K562 (cell line): Measurements from ENCODE around the gene CNFN.

Experiments used
- CHD4 ChIP-seq: fragments of 200-600 bp; sonication (generic); IDR thresholded peaks from 3 replicates; pipeline ENCODE4 v1.6.1; 2012; ENCODE audit warnings: low read depth, mild to moderate bottlenecking, mixed read lengths, low read length, inconsistent platforms; ENCODE audit not compliant: insufficient read depth, insufficient replicate concordance, poor library complexity, severe bottlenecking
- DIDO1 ChIP-seq: fragments of 450-650 bp; IDR thresholded peaks from 2 replicates; pipeline ENCODE4 v1.6.1; 2016; ENCODE audit warnings: low read depth, missing biosample characterization, missing genetic modification characterization
- MTA3 ChIP-seq: fragments of 450-650 bp; formaldehyde crosslinking; IDR thresholded peaks from 2 replicates; pipeline ENCODE4 v1.6.1; 2017; ENCODE audit warnings: mild to moderate bottlenecking, borderline replicate concordance
- PRDM10 ChIP-seq: fragments of 450-650 bp; IDR thresholded peaks from 2 replicates; pipeline ENCODE4 v1.6.1; 2018; ENCODE audit not compliant: partially characterized antibody
- SNRNP70 ChIP-seq: fragments of 200-400 bp; formaldehyde crosslinking; optimal IDR thresholded peaks from 2 replicates; pipeline ENCODE3; 2017; ENCODE audit warnings: low read depth, low read length
- ZBTB11 ChIP-seq, 3 experiments: fragments of 200-800 bp in 1 of 3; fragments of 250-450 bp in 1 of 3; fragments of 450-650 bp in 1 of 3; sonication (Bioruptor Pico) in 1 of 3; sonication (Bioruptor generic) in 1 of 3; formaldehyde crosslinking in 1 of 3; IDR thresholded peaks; 2 replicates each; pipeline versions ENCODE4 v1.6.1 to v1.8.0; 2016 to 2022; ENCODE audit warnings: mild to moderate bottlenecking in 2 of 3, missing genetic modification characterization in 2 of 3, missing compliant biosample characterization in 1 of 3, moderate library complexity in 1 of 3
- ZNF197 ChIP-seq: fragments of 200-800 bp; sonication (Bioruptor generic); IDR thresholded peaks from 2 replicates; pipeline ENCODE4 v1.6.1; 2016; ENCODE audit warnings: low read depth, missing genetic modification characterization, missing compliant biosample characterization
- TF ChIP-seq, protein P1 (sequence below), 3 experiments: IDR thresholded peaks in 2 of 3; conservative IDR thresholded peaks in 1 of 3; 2 replicates each; pipeline ENCODE4 v1.5.1; 2011 to 2012; ENCODE audit warnings: low read length in 3 of 3, mild to moderate bottlenecking in 3 of 3, control low read depth in 2 of 3, improper control_type of control experiment in 1 of 3, inconsistent platforms in 1 of 3, low read depth in 1 of 3, mixed read lengths in 1 of 3, moderate library complexity in 1 of 3; ENCODE audit not compliant: insufficient read depth in 2 of 3
- TF ChIP-seq, protein P2 (sequence below): sonication (generic); formaldehyde crosslinking; IDR thresholded peaks from 2 replicates; pipeline ENCODE4 v1.8.1; 2023; ENCODE audit warnings: mild to moderate bottlenecking, missing genetic modification reagents
- TF ChIP-seq, protein P3 (sequence below): fragments of 250-450 bp; sonication (Bioruptor Pico); IDR thresholded peaks from 2 replicates; pipeline ENCODE4 v1.5.0; 2020; ENCODE audit warnings: mild to moderate bottlenecking, borderline replicate concordance
- TF ChIP-seq, protein P4 (sequence below): sonication (generic); formaldehyde crosslinking; IDR thresholded peaks from 2 replicates; pipeline ENCODE4 v1.8.1; 2023; ENCODE audit warnings: mild to moderate bottlenecking, missing genetic modification reagents

DNA sequence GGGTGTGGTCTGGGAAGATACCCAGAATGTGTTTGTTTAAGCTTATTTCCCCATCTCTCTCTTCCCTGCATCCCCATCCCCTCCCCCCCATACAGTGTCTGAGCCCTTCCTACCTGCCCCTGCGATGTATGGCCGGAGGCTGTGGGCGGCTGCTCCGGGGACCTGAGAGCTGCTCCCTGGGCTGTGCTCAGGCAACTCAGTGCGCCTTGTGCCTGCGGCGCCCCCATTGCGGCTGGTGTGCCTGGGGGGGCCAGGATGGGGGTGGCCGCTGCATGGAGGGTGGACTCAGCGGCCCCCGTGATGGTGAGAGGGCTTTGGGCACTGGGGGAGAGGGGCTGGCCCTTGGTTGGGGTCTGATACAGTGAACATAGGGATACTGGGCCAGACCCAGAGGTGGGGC is 21.7 kb downstream of the CNFN start:
- no peak for TF ChIP-seq MTA3
- TF ChIP-seq, protein P1, sequence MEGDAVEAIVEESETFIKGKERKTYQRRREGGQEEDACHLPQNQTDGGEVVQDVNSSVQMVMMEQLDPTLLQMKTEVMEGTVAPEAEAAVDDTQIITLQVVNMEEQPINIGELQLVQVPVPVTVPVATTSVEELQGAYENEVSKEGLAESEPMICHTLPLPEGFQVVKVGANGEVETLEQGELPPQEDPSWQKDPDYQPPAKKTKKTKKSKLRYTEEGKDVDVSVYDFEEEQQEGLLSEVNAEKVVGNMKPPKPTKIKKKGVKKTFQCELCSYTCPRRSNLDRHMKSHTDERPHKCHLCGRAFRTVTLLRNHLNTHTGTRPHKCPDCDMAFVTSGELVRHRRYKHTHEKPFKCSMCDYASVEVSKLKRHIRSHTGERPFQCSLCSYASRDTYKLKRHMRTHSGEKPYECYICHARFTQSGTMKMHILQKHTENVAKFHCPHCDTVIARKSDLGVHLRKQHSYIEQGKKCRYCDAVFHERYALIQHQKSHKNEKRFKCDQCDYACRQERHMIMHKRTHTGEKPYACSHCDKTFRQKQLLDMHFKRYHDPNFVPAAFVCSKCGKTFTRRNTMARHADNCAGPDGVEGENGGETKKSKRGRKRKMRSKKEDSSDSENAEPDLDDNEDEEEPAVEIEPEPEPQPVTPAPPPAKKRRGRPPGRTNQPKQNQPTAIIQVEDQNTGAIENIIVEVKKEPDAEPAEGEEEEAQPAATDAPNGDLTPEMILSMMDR (IDR thresholded peaks at IDR 0.05 in 2 of 3, conservative IDR thresholded peaks at IDR 0.05 in 1 of 3; ENCODE audit: insufficient read depth in 2 of 3, low read depth in 1 of 3, low read length in 3 of 3), result no peak
- no peak for TF ChIP-seq ZNF197
- no peak for TF ChIP-seq ZBTB11 (CRISPR knock-in tag; IDR thresholded peaks at IDR 0.05)
- no peak for TF ChIP-seq DIDO1
- TF ChIP-seq SNRNP70, result no peak
- TF ChIP-seq, protein P2, sequence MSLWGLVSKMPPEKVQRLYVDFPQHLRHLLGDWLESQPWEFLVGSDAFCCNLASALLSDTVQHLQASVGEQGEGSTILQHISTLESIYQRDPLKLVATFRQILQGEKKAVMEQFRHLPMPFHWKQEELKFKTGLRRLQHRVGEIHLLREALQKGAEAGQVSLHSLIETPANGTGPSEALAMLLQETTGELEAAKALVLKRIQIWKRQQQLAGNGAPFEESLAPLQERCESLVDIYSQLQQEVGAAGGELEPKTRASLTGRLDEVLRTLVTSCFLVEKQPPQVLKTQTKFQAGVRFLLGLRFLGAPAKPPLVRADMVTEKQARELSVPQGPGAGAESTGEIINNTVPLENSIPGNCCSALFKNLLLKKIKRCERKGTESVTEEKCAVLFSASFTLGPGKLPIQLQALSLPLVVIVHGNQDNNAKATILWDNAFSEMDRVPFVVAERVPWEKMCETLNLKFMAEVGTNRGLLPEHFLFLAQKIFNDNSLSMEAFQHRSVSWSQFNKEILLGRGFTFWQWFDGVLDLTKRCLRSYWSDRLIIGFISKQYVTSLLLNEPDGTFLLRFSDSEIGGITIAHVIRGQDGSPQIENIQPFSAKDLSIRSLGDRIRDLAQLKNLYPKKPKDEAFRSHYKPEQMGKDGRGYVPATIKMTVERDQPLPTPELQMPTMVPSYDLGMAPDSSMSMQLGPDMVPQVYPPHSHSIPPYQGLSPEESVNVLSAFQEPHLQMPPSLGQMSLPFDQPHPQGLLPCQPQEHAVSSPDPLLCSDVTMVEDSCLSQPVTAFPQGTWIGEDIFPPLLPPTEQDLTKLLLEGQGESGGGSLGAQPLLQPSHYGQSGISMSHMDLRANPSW (CRISPR knock-in tag), result no peak
- TF ChIP-seq PRDM10, result no peak
- TF ChIP-seq, protein P3, sequence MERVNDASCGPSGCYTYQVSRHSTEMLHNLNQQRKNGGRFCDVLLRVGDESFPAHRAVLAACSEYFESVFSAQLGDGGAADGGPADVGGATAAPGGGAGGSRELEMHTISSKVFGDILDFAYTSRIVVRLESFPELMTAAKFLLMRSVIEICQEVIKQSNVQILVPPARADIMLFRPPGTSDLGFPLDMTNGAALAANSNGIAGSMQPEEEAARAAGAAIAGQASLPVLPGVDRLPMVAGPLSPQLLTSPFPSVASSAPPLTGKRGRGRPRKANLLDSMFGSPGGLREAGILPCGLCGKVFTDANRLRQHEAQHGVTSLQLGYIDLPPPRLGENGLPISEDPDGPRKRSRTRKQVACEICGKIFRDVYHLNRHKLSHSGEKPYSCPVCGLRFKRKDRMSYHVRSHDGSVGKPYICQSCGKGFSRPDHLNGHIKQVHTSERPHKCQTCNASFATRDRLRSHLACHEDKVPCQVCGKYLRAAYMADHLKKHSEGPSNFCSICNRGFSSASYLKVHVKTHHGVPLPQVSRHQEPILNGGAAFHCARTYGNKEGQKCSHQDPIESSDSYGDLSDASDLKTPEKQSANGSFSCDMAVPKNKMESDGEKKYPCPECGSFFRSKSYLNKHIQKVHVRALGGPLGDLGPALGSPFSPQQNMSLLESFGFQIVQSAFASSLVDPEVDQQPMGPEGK, result no peak
- no peak for TF ChIP-seq CHD4
- TF ChIP-seq, protein P4, sequence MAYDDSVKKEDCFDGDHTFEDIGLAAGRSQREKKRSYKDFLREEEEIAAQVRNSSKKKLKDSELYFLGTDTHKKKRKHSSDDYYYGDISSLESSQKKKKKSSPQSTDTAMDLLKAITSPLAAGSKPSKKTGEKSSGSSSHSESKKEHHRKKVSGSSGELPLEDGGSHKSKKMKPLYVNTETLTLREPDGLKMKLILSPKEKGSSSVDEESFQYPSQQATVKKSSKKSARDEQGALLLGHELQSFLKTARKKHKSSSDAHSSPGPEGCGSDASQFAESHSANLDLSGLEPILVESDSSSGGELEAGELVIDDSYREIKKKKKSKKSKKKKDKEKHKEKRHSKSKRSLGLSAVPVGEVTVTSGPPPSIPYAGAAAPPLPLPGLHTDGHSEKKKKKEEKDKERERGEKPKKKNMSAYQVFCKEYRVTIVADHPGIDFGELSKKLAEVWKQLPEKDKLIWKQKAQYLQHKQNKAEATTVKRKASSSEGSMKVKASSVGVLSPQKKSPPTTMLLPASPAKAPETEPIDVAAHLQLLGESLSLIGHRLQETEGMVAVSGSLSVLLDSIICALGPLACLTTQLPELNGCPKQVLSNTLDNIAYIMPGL (CRISPR knock-in tag), result no peak
